GM13977 (cell line): ENCODE results near the gene CCDC88C.
A peak's percentile ranks its signal among the peaks of the same experiment; 100 is the strongest.

Experiments used
- DNase-seq: peaks from one replicate; pipeline ENCODE4 v3.0.0; 2012; ENCODE audit warnings: low spot score
- CTCF ChIP-seq: IDR thresholded peaks from 2 replicates; pipeline ENCODE4 v1.5.1; 2012; ENCODE audit warnings: mild to moderate bottlenecking, control low read depth; ENCODE audit not compliant: insufficient read depth; ENCODE audit errors: extremely low read depth, missing control alignments
- in situ Hi-C: fragments of 300-500 bp; cut with MboI; formaldehyde crosslinking; loops from one replicate; pipeline ENCODE4 v1.12.0; 2022; ENCODE audit warnings: low sequenced_read_pairs, low pct_unique_long_range_greater_than_20kb, mixed read lengths, inconsistent platforms; ENCODE audit not compliant: unreplicated experiment

The CCDC88C gene

GRCh38 chr14:91326514-91327249, 90.9 kb downstream of the CCDC88C start:
- in situ Hi-C loops = no loop called here
- no peak for DNase-seq
- TF ChIP-seq CTCF = no peak

- in situ Hi-C loops = no loop called here
- no peak for DNase-seq
- no peak for TF ChIP-seq CTCF
These were observed 92.7 kb downstream of the CCDC88C start for GRCh38 chr14:91324606-91325575.

GRCh38 chr14:91323671-91324605, 93.7 kb downstream of the CCDC88C start:
- in situ Hi-C loops = no loop called here
- DNase-seq = peak; percentile 85
- TF ChIP-seq CTCF = peak; percentile 89

- in situ Hi-C loops = no loop called here
These were observed 94.6 kb downstream of the CCDC88C start for GRCh38 chr14:91323031-91323430.

GRCh38 chr14:91322623-91323022, 95.0 kb downstream of the CCDC88C start:
- no peak for DNase-seq
- in situ Hi-C loops = no loop called here
- TF ChIP-seq CTCF = no peak

More at GRCh38 chr14:91323031-91323430, 94.6 kb downstream of the CCDC88C start:
- no peak for TF ChIP-seq CTCF
- no peak for DNase-seq

- in situ Hi-C loops = no loop called here
- no peak for DNase-seq
- no peak for TF ChIP-seq CTCF
These were observed 96.5 kb downstream of the CCDC88C start for GRCh38 chr14:91321131-91321530.
